Hepatocyte (in vitro differentiated cells): Measurements from ENCODE around the gene DEFB123. TPM values are rescaled to one million over a fixed set of nuclear protein-coding genes. Genes with fewer than 3 reads are reported as not detected.
"Not testable (repeated sequence)": the region's sequence is repeated elsewhere in the genome, so short reads cannot be mapped to it uniquely, and the experiment has no call there.

ENCODE experiments used
- DNase-seq: peaks from one replicate; pipeline ENCODE4 v3.0.0-alpha.2; 2016; ENCODE audit warnings: low spot score
- H2AFZ ChIP-seq: fragments of 200-600 bp; sonication (generic); 2 replicates; pipeline ENCODE4 v1.6.0; 2016; ENCODE audit warnings: antibody characterized with exemption, mild to moderate bottlenecking
- H3K27ac ChIP-seq: fragments of 200-600 bp; sonication (generic); 2 replicates; pipeline ENCODE4 v1.5.1; 2016; ENCODE audit warnings: mild to moderate bottlenecking
- H3K27me3 ChIP-seq: fragments of 200-600 bp; sonication (generic); 2 replicates; pipeline ENCODE4 v1.6.1; 2016
- H3K36me3 ChIP-seq: fragments of 200-600 bp; sonication (generic); replicated peaks from 2 replicates; pipeline ENCODE4 v1.5.1; 2016; ENCODE audit warnings: low read depth; ENCODE audit not compliant: insufficient read depth
- H3K4me1 ChIP-seq: fragments of 200-600 bp; sonication (generic); 2 replicates; pipeline ENCODE4 v1.5.1; 2016; ENCODE audit warnings: mild to moderate bottlenecking, moderate library complexity; ENCODE audit not compliant: insufficient read depth
- H3K4me2 ChIP-seq: fragments of 200-600 bp; sonication (generic); 2 replicates; pipeline ENCODE4 v1.6.0; 2016
- H3K4me3 ChIP-seq: fragments of 200-600 bp; sonication (generic); 2 replicates; pipeline ENCODE4 v1.5.1; 2016; ENCODE audit warnings: mild to moderate bottlenecking
- H3K79me2 ChIP-seq: fragments of 200-600 bp; sonication (generic); 2 replicates; pipeline ENCODE4 v1.6.0; 2017; ENCODE audit warnings: mild to moderate bottlenecking
- H3K9me2 ChIP-seq: fragments of 200-600 bp; sonication (generic); replicated peaks from 2 replicates; pipeline ENCODE4 v1.6.0; 2017; ENCODE audit warnings: mild to moderate bottlenecking; ENCODE audit not compliant: insufficient read depth
- H3K9me3 ChIP-seq: fragments of 200-600 bp; sonication (generic); 2 replicates; pipeline ENCODE4 v1.5.1; 2016; ENCODE audit warnings: low read depth, mild to moderate bottlenecking
- H4K20me1 ChIP-seq: fragments of 200-600 bp; sonication (generic); 2 replicates; pipeline ENCODE4 v1.6.0; 2016; ENCODE audit warnings: mild to moderate bottlenecking; ENCODE audit not compliant: insufficient read depth, poor library complexity, severe bottlenecking
- EZH2 ChIP-seq: fragments of 200-600 bp; sonication (generic); IDR thresholded peaks from 2 replicates; pipeline ENCODE4 v1.6.1; 2016; ENCODE audit warnings: antibody characterized with exemption, mild to moderate bottlenecking, borderline replicate concordance
- EZH2phosphoT487 ChIP-seq: fragments of 200-600 bp; sonication (generic); IDR thresholded peaks from one replicate; pipeline ENCODE4 v1.6.1; 2018; ENCODE audit warnings: antibody characterized with exemption, mild to moderate bottlenecking, low read depth, moderate library complexity; ENCODE audit not compliant: unreplicated experiment, severe bottlenecking
- WGBS: methylation state at CpG from one replicate; pipeline ENCODE4 v1.1.6; 2016; ENCODE audit warnings: low lambda C conversion rate; ENCODE audit errors: missing lambda C conversion rate; 5-methylcytosine and 5-hydroxymethylcytosine counted together
- polyA plus RNA-seq: library from polyadenylated mRNA; unstranded; fragments of >200 nt; fragmentation: Nextera tagmentation; extraction: Ambion mirVana; gene quantifications from 2 replicates; pipeline ENCODE4 v1.2.1, GENCODE V29; 2016
- total RNA-seq: library from RNA; depleted of rRNA; stranded (reverse); fragments of >200 nt; gene quantifications from 2 replicates; pipeline ENCODE4 v1.2.3, GENCODE V29; 2014
- TF ChIP-seq, protein P1 (sequence below): fragments of 200-600 bp; sonication (generic); IDR thresholded peaks from 2 replicates; pipeline ENCODE4 v1.5.1; 2016; ENCODE audit warnings: antibody characterized with exemption, mild to moderate bottlenecking; ENCODE audit not compliant: poor library complexity

The DEFB123 gene
- total and polyA plus RNA-seq, 2 experiments from 2014 or later: not detected

- Histone ChIP-seq H3K9me3 (no peaks in the 10 kb centered on the region), H3K4me3 (no peak overlapping the region), H2AFZ (no peak overlapping the region), H3K36me3 (no peaks in the 10 kb centered on the region), H3K4me2 (no peak overlapping the region), H3K27ac (no peak overlapping the region), H3K79me2 (no peaks in the 10 kb centered on the region), H4K20me1 (no peaks in the 10 kb centered on the region), H3K27me3 (no peaks in the 10 kb centered on the region), H3K9me2 (no peaks in the 10 kb centered on the region), H3K4me1 (no peaks in the 10 kb centered on the region)
- WGBS: 90% methylated on average over 2 of the region's 2 CpGs
- TF ChIP-seq, protein P1, sequence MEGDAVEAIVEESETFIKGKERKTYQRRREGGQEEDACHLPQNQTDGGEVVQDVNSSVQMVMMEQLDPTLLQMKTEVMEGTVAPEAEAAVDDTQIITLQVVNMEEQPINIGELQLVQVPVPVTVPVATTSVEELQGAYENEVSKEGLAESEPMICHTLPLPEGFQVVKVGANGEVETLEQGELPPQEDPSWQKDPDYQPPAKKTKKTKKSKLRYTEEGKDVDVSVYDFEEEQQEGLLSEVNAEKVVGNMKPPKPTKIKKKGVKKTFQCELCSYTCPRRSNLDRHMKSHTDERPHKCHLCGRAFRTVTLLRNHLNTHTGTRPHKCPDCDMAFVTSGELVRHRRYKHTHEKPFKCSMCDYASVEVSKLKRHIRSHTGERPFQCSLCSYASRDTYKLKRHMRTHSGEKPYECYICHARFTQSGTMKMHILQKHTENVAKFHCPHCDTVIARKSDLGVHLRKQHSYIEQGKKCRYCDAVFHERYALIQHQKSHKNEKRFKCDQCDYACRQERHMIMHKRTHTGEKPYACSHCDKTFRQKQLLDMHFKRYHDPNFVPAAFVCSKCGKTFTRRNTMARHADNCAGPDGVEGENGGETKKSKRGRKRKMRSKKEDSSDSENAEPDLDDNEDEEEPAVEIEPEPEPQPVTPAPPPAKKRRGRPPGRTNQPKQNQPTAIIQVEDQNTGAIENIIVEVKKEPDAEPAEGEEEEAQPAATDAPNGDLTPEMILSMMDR: no peak
- TF ChIP-seq EZH2: no peak
- no peak for TF ChIP-seq EZH2phosphoT487
- DNase-seq: no peak
These were observed 24.8 kb upstream of the DEFB123 start for GRCh38 chr20:31415653-31416052.

- no peak for DNase-seq
- H3K4me2 ChIP-seq: no peak overlapping the region
- no peaks in the 10 kb centered on the region for H3K9me3 ChIP-seq
- no peaks in the 10 kb centered on the region for H3K27me3 ChIP-seq
- H2AFZ ChIP-seq: no peak overlapping the region
- no peak overlapping the region for H3K27ac ChIP-seq
- no peaks in the 10 kb centered on the region for H4K20me1 ChIP-seq
- H3K36me3 ChIP-seq: no peaks in the 10 kb centered on the region
- H3K9me2 ChIP-seq: no peaks in the 10 kb centered on the region
- no peak overlapping the region for H3K4me3 ChIP-seq
- TF ChIP-seq EZH2phosphoT487: no peak
- TF ChIP-seq, protein P1: no peak
- TF ChIP-seq EZH2: no peak
- no peaks in the 10 kb centered on the region for H3K79me2 ChIP-seq
- whole genome bisulfite sequencing: 77% methylated on average over 7 of the region's 7 CpGs
- no peaks in the 10 kb centered on the region for H3K4me1 ChIP-seq
These were observed 22.1 kb upstream of the DEFB123 start for GRCh38 chr20:31418307-31418706.

DNA sequence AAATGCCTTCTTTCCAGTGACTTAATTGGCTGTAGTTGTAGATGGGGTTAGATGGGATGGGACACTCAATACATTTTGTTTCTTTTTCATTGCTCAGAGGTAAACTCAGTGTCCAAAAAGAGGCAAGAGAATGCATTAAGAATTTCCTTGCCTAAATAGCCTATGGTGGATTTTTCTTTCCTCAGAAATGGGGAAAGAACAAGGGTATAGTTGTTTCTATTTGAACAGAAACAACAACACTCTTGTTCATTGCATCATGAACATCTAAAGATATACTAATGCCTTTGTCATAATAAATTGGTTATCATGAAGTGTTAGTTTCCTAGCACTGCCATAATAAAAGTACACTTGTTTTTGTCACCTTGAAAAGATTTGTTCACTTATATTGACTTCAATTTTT is 14.6 kb upstream of the DEFB123 start:
- Histone ChIP-seq H3K4me2 (no peak overlapping the region), H3K9me2 (no peaks in the 10 kb centered on the region), H3K27me3 (no peaks in the 10 kb centered on the region), H3K4me3 (no peak overlapping the region), H3K36me3 (no peaks in the 10 kb centered on the region), H3K9me3 (no peaks in the 10 kb centered on the region), H4K20me1 (no peaks in the 10 kb centered on the region), H3K4me1 (no peaks in the 10 kb centered on the region), H3K79me2 (no peaks in the 10 kb centered on the region), H3K27ac (no peak overlapping the region), H2AFZ (no peak overlapping the region)
- DNase-seq: no peak
- TF ChIP-seq, protein P1: no peak
- no peak for TF ChIP-seq EZH2phosphoT487

DNA sequence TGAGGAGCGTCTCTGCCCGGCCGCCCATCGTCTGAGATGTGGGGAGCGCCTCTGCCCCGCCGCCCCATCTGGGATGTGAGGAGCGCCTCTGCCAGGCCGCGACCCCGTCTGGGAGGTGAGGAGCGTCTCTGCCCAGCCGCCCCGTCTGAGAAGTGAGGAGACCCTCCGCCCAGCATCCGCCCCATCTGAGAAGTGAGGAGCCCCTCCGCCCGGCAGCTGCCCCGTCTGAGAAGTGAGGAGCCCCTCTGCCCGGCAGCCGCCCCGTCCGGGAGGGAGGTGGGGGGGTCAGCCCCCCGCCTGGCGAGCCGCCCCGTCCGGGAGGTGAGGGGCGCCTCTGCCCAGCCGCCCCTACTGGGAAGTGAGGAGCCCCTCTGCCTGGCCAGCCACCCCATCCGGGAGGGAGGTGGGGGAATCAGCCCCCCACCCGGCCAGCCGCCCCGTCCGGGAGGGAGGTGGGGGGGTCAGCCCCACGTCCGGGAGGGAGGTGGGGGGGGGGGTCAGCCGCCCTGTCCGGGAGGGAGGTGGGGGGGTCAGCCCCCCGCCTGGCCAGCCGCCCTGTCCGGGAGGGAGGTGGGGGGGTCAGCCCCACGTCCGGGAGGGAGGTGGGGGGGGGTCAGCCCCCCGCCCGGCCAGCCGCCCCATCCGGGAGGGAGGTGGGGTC is 13.4 kb upstream of the DEFB123 start:
- not testable (repeated sequence) for H3K4me2 ChIP-seq, H3K27ac ChIP-seq, DNase-seq, H3K4me1 ChIP-seq, H2AFZ ChIP-seq, H3K9me3 ChIP-seq, H3K9me2 ChIP-seq, H3K79me2 ChIP-seq, H3K27me3 ChIP-seq, H3K36me3 ChIP-seq, H4K20me1 ChIP-seq, H3K4me3 ChIP-seq
- WGBS: no CpG with 5 or more reads among the region's 48 CpGs

DNA sequence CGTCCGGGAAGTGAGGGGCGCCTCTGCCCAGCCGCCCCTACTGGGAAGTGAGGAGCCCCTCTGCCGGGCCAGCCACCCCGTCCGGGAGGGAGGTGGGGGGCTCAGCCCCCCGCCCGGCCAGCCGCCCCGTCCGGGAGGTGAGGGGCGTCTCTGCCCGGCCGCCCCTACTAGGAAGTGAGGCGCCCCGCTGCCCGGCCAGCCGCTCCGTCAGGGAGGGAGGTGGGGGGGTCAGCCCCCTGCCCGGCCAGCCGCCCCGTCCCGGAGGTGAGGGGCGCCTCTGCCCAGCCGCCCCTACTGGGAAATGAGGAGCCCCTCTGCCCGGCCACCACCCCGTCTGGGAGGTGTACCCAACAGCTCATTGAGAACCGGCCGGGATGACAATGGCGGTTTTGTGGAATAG is 12.9 kb upstream of the DEFB123 start:
- H3K27ac ChIP-seq, H3K79me2 ChIP-seq, DNase-seq, H3K36me3 ChIP-seq, H2AFZ ChIP-seq, H3K4me1 ChIP-seq, H4K20me1 ChIP-seq, H3K9me3 ChIP-seq, H3K27me3 ChIP-seq, H3K4me2 ChIP-seq, H3K9me2 ChIP-seq, H3K4me3 ChIP-seq: not testable (repeated sequence)
- WGBS: 96% methylated on average over 6 of the region's 31 CpGs
